Neuronal stem cell (in vitro differentiated cells): Measurements from ENCODE around the gene CA5A.
A peak's percentile ranks its signal among the peaks of the same experiment; 100 is the strongest.
"Not testable (repeated sequence)": the region's sequence is repeated elsewhere in the genome, so short reads cannot be mapped to it uniquely, and the experiment has no call there.

ENCODE experiments used
- DNase-seq: peaks from one replicate; pipeline ENCODE4 v3.0.0-alpha.2; 2013; ENCODE audit warnings: low spot score
- H2AFZ ChIP-seq: one replicate; pipeline ENCODE4 v1.6.1; 2013; ENCODE audit warnings: mild to moderate bottlenecking, low read length, inconsistent platforms
- H2AK5ac ChIP-seq: 2 replicates; pipeline ENCODE4 v1.6.1; 2013; ENCODE audit warnings: low read depth, mild to moderate bottlenecking, inconsistent platforms, low read length, moderate library complexity, mixed read lengths
- H2BK120ac ChIP-seq: 2 replicates; pipeline ENCODE4 v1.6.1; 2013; ENCODE audit warnings: low read depth, mild to moderate bottlenecking, inconsistent platforms, low read length, moderate library complexity, mixed read lengths
- H2BK12ac ChIP-seq: one replicate; pipeline ENCODE4 v1.6.1; 2013; ENCODE audit warnings: low read length, inconsistent platforms
- H2BK15ac ChIP-seq: 2 replicates; pipeline ENCODE4 v1.6.1; 2013; ENCODE audit warnings: mild to moderate bottlenecking, low read length, inconsistent platforms, mixed read lengths
- H2BK5ac ChIP-seq: one replicate; pipeline ENCODE4 v1.6.1; 2013; ENCODE audit warnings: inconsistent platforms, mild to moderate bottlenecking, low read length, moderate library complexity
- H3K14ac ChIP-seq: one replicate; pipeline ENCODE4 v1.6.1; 2013; ENCODE audit warnings: low read length, inconsistent platforms
- H3K18ac ChIP-seq: 2 replicates; pipeline ENCODE4 v1.6.1; 2013; ENCODE audit warnings: low read length, inconsistent platforms
- H3K23ac ChIP-seq: 2 replicates; pipeline ENCODE4 v1.6.1; 2013; ENCODE audit warnings: low read depth, mild to moderate bottlenecking, mixed read lengths, low read length, inconsistent platforms; ENCODE audit not compliant: poor library complexity
- H3K27ac ChIP-seq: replicated peaks from 3 replicates; pipeline ENCODE4 v1.5.1; 2013; ENCODE audit warnings: low read length, inconsistent platforms
- H3K27me3 ChIP-seq, 3 experiments: 2 replicates each; pipeline ENCODE4 v1.6.1; 2013; ENCODE audit warnings: low read length in 3 of 3, mild to moderate bottlenecking in 2 of 3, inconsistent platforms in 1 of 3, low read depth in 1 of 3, mixed read lengths in 1 of 3, moderate library complexity in 1 of 3; ENCODE audit not compliant: control insufficient read depth in 3 of 3, insufficient read depth in 3 of 3
- H3K36me3 ChIP-seq, 2 donors: replicated peaks in 1 of 2; 2 replicates each; pipeline ENCODE4 v1.6.1; 2013; ENCODE audit warnings: low read length in 2 of 2; ENCODE audit not compliant: control insufficient read depth in 2 of 2, insufficient read depth in 2 of 2
- H3K4ac ChIP-seq: 2 replicates; pipeline ENCODE4 v1.6.1; 2013; ENCODE audit warnings: inconsistent platforms, mild to moderate bottlenecking, low read length, moderate library complexity
- H3K4me1 ChIP-seq, 2 donors: 1 replicate in 1 of 2; 2 replicates in 1 of 2; pipeline ENCODE4 v1.6.1; 2013; ENCODE audit warnings: low read length in 2 of 2, low read depth in 1 of 2; ENCODE audit not compliant: control insufficient read depth in 2 of 2, insufficient read depth in 1 of 2
- H3K4me2 ChIP-seq: one replicate; pipeline ENCODE4 v1.6.1; 2013; ENCODE audit warnings: mild to moderate bottlenecking, low read length, inconsistent platforms; ENCODE audit not compliant: insufficient read depth, poor library complexity, severe bottlenecking
- H3K4me3 ChIP-seq, 2 donors: 2 replicates each; pipeline ENCODE4 v1.5.1; 2013; ENCODE audit warnings: low read length in 2 of 2, mild to moderate bottlenecking in 2 of 2, inconsistent platforms in 1 of 2, moderate library complexity in 1 of 2
- H3K79me1 ChIP-seq: one replicate; pipeline ENCODE4 v1.6.1; 2013; ENCODE audit warnings: low read depth, mild to moderate bottlenecking, inconsistent platforms, low read length, moderate library complexity
- H3K9ac ChIP-seq: one replicate; pipeline ENCODE4 v1.6.1; 2013; ENCODE audit warnings: mild to moderate bottlenecking, low read depth, low read length, inconsistent platforms; ENCODE audit not compliant: poor library complexity
- H3K9me3 ChIP-seq, 2 donors: replicated peaks in 1 of 2; 2 replicates each; pipeline versions ENCODE3 to v1.6.1; 2013; ENCODE audit warnings: low read length in 2 of 2, mild to moderate bottlenecking in 2 of 2, inconsistent platforms in 1 of 2, low read depth in 1 of 2, mixed read lengths in 1 of 2, moderate library complexity in 1 of 2; ENCODE audit not compliant: control insufficient read depth in 2 of 2, insufficient read depth in 1 of 2
- H4K8ac ChIP-seq: one replicate; pipeline ENCODE4 v1.6.1; 2013; ENCODE audit warnings: low read depth, mild to moderate bottlenecking, inconsistent platforms, low read length, moderate library complexity
- H4K91ac ChIP-seq: one replicate; pipeline ENCODE4 v1.6.1; 2013; ENCODE audit warnings: low read length, low read depth, mild to moderate bottlenecking, inconsistent platforms; ENCODE audit not compliant: poor library complexity
- WGBS, 2 donors: extraction: QIAGEN DNeasy Blood & Tissue Kit; methylation state at CpG; one replicate each; pipeline ENCODE4 v1.1.7; 2013; ENCODE audit warnings: missing lambda C conversion rate in 2 of 2, mixed read lengths in 1 of 2; ENCODE audit not compliant: insufficient read length in 2 of 2, insufficient replicate concordance in 1 of 2; ENCODE audit errors: extremely low coverage in 2 of 2; 5-methylcytosine and 5-hydroxymethylcytosine counted together

CA5A gene

DNA sequence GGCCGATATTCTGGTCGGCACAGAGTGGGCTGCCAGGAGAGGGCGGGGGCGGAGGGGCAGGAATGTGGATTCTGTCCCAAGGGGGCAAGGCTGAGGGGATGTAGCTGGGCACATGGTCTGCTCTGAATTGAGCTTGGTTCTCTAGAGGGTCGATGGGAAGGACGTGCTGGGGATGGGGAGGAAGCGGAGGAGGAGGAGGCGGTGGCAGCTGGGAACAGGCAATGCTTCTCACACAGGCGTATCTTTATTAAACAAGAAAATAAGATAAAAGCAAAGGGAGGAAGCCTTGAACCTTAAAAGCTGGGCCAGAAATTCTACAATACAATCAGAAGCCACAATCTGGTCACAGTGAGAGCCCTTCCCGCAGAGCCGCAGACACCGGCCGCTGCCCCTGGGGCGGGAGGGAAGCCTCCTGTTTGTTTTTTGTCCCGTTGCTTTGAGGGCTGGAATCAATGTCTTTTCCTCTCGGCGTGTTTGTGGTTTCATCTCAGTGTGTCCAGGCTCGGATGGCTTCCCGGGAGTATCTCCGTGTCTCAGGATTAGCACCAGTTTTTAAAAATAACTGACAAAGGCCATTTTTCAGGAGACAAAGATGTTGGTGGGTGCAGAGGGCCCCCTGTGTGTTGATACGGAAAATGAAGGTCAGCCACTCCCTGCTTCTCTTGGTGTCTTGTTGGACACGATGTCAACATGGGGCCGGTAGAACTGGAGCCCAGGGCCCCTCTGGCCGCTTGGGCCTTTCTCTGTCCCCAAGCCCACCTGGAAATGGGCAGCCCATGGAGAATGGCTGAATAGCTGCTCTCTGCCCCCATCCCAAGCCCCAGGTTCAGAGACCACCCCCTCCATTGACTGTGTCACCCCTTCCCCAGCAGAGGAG is 54.8 kb downstream of the CA5A start:
- Histone ChIP-seq H3K27ac (no peak overlapping the region), H3K27me3 (peaks cover 0 to 11% (median 2%) of the 10 kb centered on the region in 3 experiments), H2BK5ac (no peak overlapping the region), H4K8ac (no peak overlapping the region), H3K23ac (no peak overlapping the region), H3K9me3 (no peaks in the 10 kb centered on the region), H3K4ac (no peak overlapping the region), H2AK5ac (no peak overlapping the region), H2BK12ac (no peak overlapping the region), H3K79me1 (no peaks in the 10 kb centered on the region), H3K36me3 (no peaks in the 10 kb centered on the region), H4K91ac (no peak overlapping the region), H3K18ac (no peak overlapping the region), H3K4me2 (peak overlapping the region; percentile 11), H3K4me3 (no peak overlapping the region), H2BK120ac (no peak overlapping the region), H2AFZ (peak overlapping the region; percentile 87), H3K9ac (no peak overlapping the region), H3K14ac (no peak overlapping the region), H2BK15ac (no peak overlapping the region), H3K4me1 (peaks cover 0 to 4% of the 10 kb centered on the region in 2 donors)
- DNase-seq: no peak
- WGBS, 2 donors: no CpG with 5 or more reads among the region's 24 CpGs

DNA sequence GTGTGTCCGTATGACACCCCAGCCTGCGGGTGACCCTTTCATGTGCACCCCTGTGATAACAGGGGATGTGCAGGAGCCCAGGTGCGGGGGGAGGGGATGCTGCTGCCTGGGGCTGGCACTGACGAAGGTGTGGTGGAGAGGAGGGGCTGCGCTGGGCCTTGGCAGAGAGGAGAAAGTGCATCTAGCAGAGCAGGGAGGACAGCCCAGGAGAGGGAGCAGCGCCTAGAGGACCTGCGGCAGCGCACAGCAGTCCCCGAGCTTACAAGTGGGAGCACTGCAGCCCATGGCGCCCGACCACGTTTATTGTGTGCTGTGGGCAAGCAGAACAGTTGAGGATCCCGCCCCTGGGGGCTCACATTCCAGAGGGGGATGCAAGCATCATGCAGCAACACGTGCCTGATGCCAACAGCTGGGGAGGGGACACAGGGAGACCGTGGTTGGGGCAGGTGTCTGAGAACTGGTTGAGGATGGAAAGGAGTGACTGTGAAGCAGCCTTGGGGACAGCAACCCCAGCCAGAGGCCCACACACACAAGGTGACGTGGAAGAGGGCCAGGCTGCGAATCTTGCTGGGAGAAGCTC is 56.1 kb downstream of the CA5A start:
- no peak overlapping the region for H2AFZ ChIP-seq
- no peak for DNase-seq
- no peak overlapping the region for H2BK12ac ChIP-seq
- H3K9me3 ChIP-seq: no peaks in the 10 kb centered on the region
- H2BK120ac ChIP-seq: no peak overlapping the region
- H3K4me3 ChIP-seq: no peak overlapping the region
- no peak overlapping the region for H3K23ac ChIP-seq
- H3K4me2 ChIP-seq: no peak overlapping the region
- H4K91ac ChIP-seq: no peak overlapping the region
- peak overlapping the region; percentile 58 for H3K18ac ChIP-seq
- no peak overlapping the region for H3K9ac ChIP-seq
- H3K27ac ChIP-seq: no peak overlapping the region
- H3K27me3 ChIP-seq: peaks cover 0 to 18% (median 2%) of the 10 kb centered on the region in 3 experiments
- H3K4ac ChIP-seq: no peak overlapping the region
- no peaks in the 10 kb centered on the region for H3K79me1 ChIP-seq
- H3K36me3 ChIP-seq: no peaks in the 10 kb centered on the region
- peak overlapping the region; percentile 63 for H2AK5ac ChIP-seq
- H3K4me1 ChIP-seq: peaks cover 0 to 4% of the 10 kb centered on the region in 2 donors
- no peak overlapping the region for H3K14ac ChIP-seq
- no peak overlapping the region for H2BK15ac ChIP-seq
- no peak overlapping the region for H2BK5ac ChIP-seq
- no CpG with 5 or more reads among the region's 17 CpGs for WGBS, 2 donors
- no peak overlapping the region for H4K8ac ChIP-seq

- not testable (repeated sequence) for H3K9ac ChIP-seq, H3K23ac ChIP-seq, H4K8ac ChIP-seq, H2BK15ac ChIP-seq, H2BK12ac ChIP-seq, H2AK5ac ChIP-seq, H3K18ac ChIP-seq, H2BK5ac ChIP-seq, H3K4ac ChIP-seq, H4K91ac ChIP-seq, H3K27ac ChIP-seq, H3K14ac ChIP-seq, H3K36me3 ChIP-seq, H3K4me1 ChIP-seq, H3K79me1 ChIP-seq, DNase-seq, H3K9me3 ChIP-seq, H2AFZ ChIP-seq, H2BK120ac ChIP-seq, H3K4me2 ChIP-seq
- Histone ChIP-seq H3K4me3 (peak overlapping the region in 1 of 2 donors; percentile 23), H3K27me3 (peaks cover 0 to 25% (median 9%) of the 10 kb centered on the region in 3 experiments)
- no CpG with 5 or more reads among the region's 5 CpGs for WGBS, 2 donors
These were observed 56.8 kb downstream of the CA5A start for GRCh38 chr16:87879411-87880013.

DNA sequence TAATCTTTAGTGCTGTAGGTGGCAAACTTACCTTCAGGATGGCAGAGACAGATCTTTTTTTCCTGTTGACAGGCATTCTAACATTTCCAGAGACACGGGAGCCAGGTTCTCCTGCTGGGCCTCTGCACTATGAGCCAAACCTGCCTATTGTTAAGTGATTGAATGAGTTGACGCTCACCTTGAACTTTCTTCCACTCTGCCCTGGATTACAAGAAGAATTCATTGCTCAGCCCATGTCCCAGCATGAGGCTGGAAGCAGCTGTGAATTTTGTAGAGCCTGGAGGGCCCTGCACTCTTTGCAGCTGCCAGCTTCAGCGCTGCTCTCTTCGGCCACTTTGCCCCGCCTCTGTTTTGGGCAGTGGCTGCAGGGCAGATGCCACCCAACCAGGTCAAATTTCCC is 57.6 kb downstream of the CA5A start:
- Histone ChIP-seq H2BK120ac (no peak overlapping the region), H2BK15ac (no peak overlapping the region), H2BK12ac (no peak overlapping the region), H3K4ac (no peak overlapping the region), H2AFZ (no peak overlapping the region), H3K18ac (no peak overlapping the region), H3K9me3 (no peaks in the 10 kb centered on the region), H2AK5ac (no peak overlapping the region), H3K36me3 (no peaks in the 10 kb centered on the region), H3K9ac (no peak overlapping the region), H4K91ac (no peak overlapping the region), H3K4me3 (no peak overlapping the region), H3K27ac (no peak overlapping the region), H3K23ac (no peak overlapping the region), H3K4me2 (no peak overlapping the region), H3K4me1 (peaks cover 0 to 4% of the 10 kb centered on the region in 2 donors), H2BK5ac (no peak overlapping the region), H3K14ac (no peak overlapping the region), H4K8ac (no peak overlapping the region), H3K27me3 (peaks cover 0 to 27% (median 10%) of the 10 kb centered on the region in 3 experiments), H3K79me1 (no peaks in the 10 kb centered on the region)
- DNase-seq: no peak
- WGBS, 2 donors: no CpG with 5 or more reads among the region's 5 CpGs
